ENCODE results near the gene CKMT2.
A peak's percentile ranks its signal among the peaks of the same experiment; 100 is the strongest.
"Not testable (repeated sequence)": the region's sequence is repeated elsewhere in the genome, so short reads cannot be mapped to it uniquely, and the experiment has no call there.

The CKMT2 gene

DNA sequence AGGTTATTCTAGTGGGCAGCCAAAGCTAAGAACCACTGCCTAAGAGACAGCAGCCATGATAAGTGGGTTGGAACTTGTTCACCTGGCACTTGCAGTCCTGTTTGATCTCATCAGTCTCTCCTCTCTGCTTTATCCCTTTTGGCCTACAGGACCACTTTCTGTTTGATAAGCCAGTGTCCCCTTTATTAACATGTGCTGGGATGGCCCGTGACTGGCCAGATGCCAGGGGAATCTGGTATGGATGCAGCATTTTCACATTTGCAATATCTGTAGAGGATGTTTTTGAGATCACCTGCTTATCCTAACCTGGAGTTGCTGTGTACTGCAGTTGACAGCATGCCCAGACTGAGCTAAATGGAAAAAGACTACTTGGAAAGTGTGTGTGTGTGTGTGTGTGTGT, 23.6 kb downstream of the CKMT2 start:
- no peak overlapping the region for H3K27ac ChIP-seq
- no peak for DNase-seq (ENCODE audit: low spot score)
- POLR2A ChIA-PET (ENCODE audit: low non-redundant PET) = no interaction called here
- TF ChIP-seq, protein P1, sequence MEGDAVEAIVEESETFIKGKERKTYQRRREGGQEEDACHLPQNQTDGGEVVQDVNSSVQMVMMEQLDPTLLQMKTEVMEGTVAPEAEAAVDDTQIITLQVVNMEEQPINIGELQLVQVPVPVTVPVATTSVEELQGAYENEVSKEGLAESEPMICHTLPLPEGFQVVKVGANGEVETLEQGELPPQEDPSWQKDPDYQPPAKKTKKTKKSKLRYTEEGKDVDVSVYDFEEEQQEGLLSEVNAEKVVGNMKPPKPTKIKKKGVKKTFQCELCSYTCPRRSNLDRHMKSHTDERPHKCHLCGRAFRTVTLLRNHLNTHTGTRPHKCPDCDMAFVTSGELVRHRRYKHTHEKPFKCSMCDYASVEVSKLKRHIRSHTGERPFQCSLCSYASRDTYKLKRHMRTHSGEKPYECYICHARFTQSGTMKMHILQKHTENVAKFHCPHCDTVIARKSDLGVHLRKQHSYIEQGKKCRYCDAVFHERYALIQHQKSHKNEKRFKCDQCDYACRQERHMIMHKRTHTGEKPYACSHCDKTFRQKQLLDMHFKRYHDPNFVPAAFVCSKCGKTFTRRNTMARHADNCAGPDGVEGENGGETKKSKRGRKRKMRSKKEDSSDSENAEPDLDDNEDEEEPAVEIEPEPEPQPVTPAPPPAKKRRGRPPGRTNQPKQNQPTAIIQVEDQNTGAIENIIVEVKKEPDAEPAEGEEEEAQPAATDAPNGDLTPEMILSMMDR (conservative IDR thresholded peaks at IDR 0.05; ENCODE audit: low read depth) = no peak
- CTCF ChIA-PET = interaction anchor here (0.6 to 1.2 kb wide), 2 partner anchors 43 to 1906 kb away, joined by 3 read pairs; no protein-coding TSS in a partner anchor

DNA sequence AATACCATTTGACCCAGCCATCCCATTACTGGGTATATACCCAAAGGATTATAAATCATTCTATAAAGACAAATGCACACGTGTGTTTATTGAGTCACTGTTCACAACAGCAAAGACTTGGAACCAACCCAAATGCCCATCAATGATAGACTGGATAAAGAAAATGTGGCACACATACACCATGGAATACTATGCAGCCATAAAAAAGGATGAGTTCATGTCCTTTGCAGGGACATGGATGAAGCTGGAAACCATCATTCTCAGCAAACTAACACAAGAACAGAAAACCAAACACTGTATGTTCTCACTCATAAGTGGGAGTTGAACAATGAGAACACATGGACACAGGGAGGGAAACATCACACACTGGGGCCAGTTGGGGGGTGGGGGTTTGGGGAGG, 29.7 kb downstream of the CKMT2 start:
- CTCF ChIA-PET; H3K27ac ChIP-seq; DNase-seq (ENCODE audit: low spot score); POLR2A ChIA-PET (ENCODE audit: low non-redundant PET): not testable (repeated sequence)

DNA sequence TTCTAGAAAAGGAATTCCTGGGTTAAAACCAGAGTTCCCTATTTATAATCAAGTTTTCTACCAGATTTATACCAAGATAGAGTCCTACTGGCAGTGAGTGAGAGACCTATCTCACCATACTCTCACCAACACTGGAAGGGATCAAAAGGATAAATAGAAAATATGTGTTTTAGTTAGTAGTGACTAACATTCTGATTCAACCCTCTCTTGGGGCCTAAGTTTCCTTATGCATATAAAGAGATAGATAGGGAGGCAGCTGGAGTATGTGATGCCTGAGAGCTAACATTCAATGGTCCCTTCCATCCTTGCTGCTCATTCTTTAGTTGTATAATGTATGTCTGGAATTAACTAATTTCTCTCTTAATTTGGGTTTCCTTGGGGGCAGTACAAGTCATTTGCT, 32.0 kb downstream of the CKMT2 start:
- POLR2A ChIA-PET (ENCODE audit: low non-redundant PET) = no interaction called here
- H3K27ac ChIP-seq = no peak overlapping the region
- TF ChIP-seq, protein P1 (conservative IDR thresholded peaks at IDR 0.05; ENCODE audit: low read depth) = no peak
- DNase-seq (ENCODE audit: low spot score) = no peak
- CTCF ChIA-PET = no interaction called here

DNA sequence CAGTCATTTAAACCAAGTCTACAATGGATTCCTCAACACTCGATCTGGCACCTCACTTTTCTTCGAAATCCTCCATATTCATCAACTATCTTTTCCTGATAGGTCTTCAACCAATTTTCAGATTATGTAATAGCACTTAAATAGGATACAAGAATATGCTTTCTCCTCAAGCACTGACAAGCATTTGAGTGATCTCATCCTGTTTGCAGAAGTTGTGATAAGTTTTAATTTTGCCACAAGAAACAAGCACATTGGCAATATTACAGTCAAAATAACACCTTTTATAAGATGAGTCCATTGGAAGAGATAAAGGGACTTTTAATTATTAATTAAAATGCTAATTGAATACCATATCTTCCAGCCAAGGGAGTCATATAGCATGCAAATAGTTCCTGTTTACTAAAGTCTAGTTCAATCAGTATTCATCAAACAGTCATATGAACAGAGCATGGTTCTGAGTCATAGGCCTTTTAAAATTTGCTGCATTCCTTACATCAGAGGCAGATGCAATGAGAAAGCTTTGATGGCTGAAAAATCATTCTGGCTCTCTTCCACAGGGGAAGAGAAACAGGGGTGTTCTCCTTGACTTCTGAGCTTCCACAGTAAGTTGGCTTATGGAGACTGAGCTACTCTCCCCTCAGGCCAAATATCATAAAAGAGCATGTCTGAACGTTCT, 35.5 kb downstream of the CKMT2 start:
- H3K27ac ChIP-seq = peak overlapping the region; percentile 77
- TF ChIP-seq, protein P1 (conservative IDR thresholded peaks at IDR 0.05; ENCODE audit: low read depth) = no peak
- DNase-seq (ENCODE audit: low spot score) = peak; percentile 83
- ChIA-PET CTCF (interaction anchor here (0.6 to 0.8 kb wide), 2 partner anchors 31 to 308 kb away, joined by 3 to 4 read pairs; no protein-coding TSS in a partner anchor), POLR2A (ENCODE audit: low non-redundant PET) (no interaction called here)

DNA sequence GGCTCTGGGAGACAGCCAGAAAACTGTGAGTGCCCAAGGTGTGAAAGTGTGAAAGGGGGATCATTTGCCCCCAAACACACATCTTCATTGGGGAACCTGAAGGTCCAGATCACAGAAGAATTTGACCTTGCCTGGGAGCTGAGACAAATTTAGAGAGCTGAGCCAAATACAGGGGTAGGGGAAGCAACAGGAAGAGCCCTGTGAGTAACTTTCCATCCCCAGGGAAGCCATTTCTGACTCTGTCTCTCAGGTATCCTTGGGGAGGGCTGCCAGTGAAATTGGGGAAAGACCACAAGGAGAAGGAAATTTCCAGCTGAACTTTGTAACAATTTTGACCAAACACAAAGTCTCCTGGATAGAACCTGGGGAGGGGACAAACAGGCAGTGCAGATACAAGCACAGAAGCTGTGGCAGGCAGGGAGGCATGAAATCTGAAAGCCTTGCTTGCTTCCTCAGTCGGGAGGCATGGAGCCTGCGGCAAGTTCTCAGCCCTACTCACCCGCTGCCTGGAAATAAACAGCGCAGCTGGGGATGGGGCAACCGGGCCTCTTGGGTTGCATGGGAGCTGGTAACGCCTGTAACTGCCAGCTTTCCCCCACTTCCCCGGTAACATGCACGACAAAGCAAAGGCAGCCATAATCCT, 36.8 kb downstream of the CKMT2 start:
- POLR2A ChIA-PET (ENCODE audit: low non-redundant PET) = no interaction called here

DNA sequence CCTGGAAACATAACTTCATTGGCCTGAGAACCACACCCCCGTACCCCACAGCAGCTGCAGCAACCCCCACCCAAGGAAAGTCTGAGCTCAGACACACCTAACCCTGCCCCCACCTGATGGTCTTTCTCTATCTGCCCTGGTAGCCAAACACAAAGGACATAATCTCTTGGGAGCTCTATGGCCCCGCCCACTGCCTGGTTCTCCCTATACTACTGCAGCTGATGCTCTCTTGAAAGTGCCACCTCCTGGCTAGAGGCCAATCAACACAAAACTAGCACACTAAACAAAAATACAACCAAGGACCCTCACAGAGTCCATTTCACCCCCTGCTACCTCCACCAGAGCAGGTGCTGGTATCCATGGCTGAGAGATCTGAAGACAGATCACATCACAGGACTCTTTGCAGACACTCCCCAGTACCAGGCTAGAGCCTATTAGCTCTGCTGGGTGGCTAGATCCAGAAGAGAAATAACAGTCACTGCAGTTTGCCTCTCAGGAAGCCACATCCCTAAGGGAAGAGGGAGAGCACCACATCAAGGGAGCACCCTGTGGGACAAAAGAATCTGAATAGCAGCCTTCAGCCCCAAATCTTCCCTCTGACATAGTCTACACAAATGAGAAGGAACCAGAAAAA, 37.4 kb downstream of the CKMT2 start:
- CTCF ChIA-PET; POLR2A ChIA-PET (ENCODE audit: low non-redundant PET); DNase-seq (ENCODE audit: low spot score): not testable (repeated sequence)
- peak overlapping the region; percentile 77; the same call in 1 of the 2 replicates for H3K27ac ChIP-seq

More for the DNA sequence above, 36.8 kb downstream of the CKMT2 start:
- H3K27ac ChIP-seq = peak overlapping the region; percentile 77; the same call in 1 of the 2 replicates
- TF ChIP-seq, protein P1 (conservative IDR thresholded peaks at IDR 0.05; ENCODE audit: low read depth) = no peak
- CTCF ChIA-PET = interaction anchor here (0.6 to 0.7 kb wide), 2 partner anchors 224 to 489 kb away, joined by 3 read pairs; no protein-coding TSS in a partner anchor
- DNase-seq (ENCODE audit: low spot score) = no peak

DNA sequence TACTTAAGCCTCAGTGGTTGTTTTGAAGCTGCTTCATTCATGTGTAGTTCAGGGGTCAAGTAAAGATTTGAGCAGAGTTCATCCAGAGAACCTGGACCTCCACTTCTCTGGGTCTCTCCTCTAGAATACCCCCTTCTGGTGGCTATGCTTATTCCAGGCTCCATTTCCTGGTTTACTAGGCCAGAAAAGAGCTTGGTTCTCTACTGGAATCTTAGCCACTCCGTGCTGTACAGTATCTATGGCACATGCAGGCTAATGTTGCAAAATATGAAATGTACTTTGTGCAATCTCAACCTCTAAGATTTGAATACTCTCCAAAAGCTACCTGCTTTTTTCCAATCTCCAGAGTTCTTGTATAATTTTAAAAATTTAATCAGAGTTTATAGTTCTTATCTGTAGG, 50.9 kb downstream of the CKMT2 start:
- POLR2A ChIA-PET (ENCODE audit: low non-redundant PET) = no interaction called here

More for the DNA sequence above, 50.9 kb downstream of the CKMT2 start:
- TF ChIP-seq, protein P1 (conservative IDR thresholded peaks at IDR 0.05; ENCODE audit: low read depth) = no peak
- no peak overlapping the region for H3K27ac ChIP-seq
- CTCF ChIA-PET = no interaction called here
- no peak for DNase-seq (ENCODE audit: low spot score)

Measured in RWPE1 (cell line).